Activated T-cell treated with anti-CD3 and anti-CD28 coated beads, Interleukin-2, amount 50 U/mL, for 24 hours (primary cell): ENCODE data around the gene SLITRK6.
"Not testable (repeated sequence)": the region's sequence is repeated elsewhere in the genome, so short reads cannot be mapped to it uniquely, and the experiment has no call there.

Experiments used
- DNase-seq: peaks from one replicate; pipeline ENCODE4 v3.0.0-alpha.2; 2020
- H3K27ac Mint-ChIP-seq: 2 replicates; pipeline ENCODE4 v1.8.0; 2020; ENCODE audit warnings: mild to moderate bottlenecking, mixed read lengths
- H3K27me3 Mint-ChIP-seq: 2 replicates; pipeline ENCODE4 v1.8.0; 2020; ENCODE audit warnings: mixed read lengths
- H3K36me3 Mint-ChIP-seq: 2 replicates; pipeline ENCODE4 v1.8.0; 2020; ENCODE audit warnings: low read depth, mixed read lengths
- H3K4me1 Mint-ChIP-seq: 2 replicates; pipeline ENCODE4 v1.8.0; 2020; ENCODE audit warnings: low read depth, mixed read lengths
- H3K4me3 Mint-ChIP-seq: 2 replicates; pipeline ENCODE4 v1.8.0; 2020; ENCODE audit warnings: mild to moderate bottlenecking, moderate library complexity, mixed read lengths
- H3K9me3 Mint-ChIP-seq: 2 replicates; pipeline ENCODE4 v1.8.0; 2020; ENCODE audit warnings: mixed read lengths

Gene SLITRK6

DNA sequence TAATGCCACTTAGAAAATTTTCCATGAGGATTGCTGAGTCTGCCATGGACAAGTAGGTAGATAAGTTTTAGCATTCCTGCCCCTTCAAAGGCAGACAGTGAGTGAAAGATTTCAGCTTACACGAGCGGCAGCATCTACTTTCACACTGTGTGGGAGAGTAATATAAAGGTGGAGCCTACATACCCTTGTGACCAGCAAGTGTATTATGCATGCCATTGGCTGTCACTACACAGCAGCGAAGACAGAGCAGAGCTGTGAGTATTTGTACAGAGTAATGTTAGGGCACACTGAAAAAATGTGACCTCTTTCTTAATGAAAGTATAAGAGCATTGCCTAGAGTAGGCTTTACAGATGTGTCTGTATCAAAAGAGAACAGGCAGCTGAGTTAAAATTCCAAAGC lies 14.0 kb downstream of the SLITRK6 start:
- H3K9me3 Mint-ChIP-seq = no peaks in the 10 kb centered on the region
- no peaks in the 10 kb centered on the region for H3K36me3 Mint-ChIP-seq
- no peak for DNase-seq
- H3K4me1 Mint-ChIP-seq = no peaks in the 10 kb centered on the region
- H3K27me3 Mint-ChIP-seq = no peaks in the 10 kb centered on the region
- H3K27ac Mint-ChIP-seq = no peak overlapping the region
- H3K4me3 Mint-ChIP-seq = no peak overlapping the region

DNA sequence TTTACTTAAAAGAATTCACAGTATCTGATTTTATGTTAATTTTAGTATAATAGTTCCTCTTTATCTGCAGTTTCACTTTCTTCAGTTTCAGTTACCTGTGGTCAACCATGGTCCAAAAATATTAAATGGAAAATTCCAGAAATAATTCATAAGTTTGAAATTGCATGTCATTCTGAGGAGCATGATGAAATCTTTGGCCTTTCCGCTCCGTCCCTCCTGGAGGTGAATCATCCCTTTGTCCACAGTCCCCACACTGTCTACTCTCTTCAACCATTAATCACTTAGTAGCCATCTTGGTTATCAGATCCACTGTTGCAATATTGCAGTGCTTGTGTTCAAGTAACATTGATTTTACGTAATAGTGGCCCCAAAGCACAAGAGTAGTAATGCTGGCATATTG lies 26.9 kb downstream of the SLITRK6 start:
- H3K9me3 Mint-ChIP-seq = peaks cover 13% of the 10 kb centered on the region
- no peaks in the 10 kb centered on the region for H3K4me1 Mint-ChIP-seq
- no peaks in the 10 kb centered on the region for H3K27me3 Mint-ChIP-seq
- H3K36me3 Mint-ChIP-seq = no peaks in the 10 kb centered on the region
- DNase-seq = no peak
- no peak overlapping the region for H3K4me3 Mint-ChIP-seq
- no peak overlapping the region for H3K27ac Mint-ChIP-seq

DNA sequence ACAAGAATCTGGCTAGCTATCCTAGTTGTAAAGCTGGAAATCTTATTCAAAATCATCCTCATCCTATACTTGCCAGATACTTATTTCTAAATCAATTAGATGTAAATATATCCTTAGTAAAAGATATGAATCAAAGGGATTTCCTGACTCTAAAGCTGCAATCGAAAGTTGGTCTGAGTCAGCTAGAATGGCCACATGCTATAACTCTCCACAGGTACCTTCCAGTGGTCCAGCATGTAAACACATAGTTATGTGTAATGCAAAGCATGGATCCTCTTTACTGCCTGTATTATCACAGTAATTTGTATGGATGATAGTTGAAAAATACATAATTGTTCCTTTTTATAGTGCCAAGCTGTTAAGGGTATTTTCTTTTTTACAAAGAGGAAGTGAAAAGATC lies 27.4 kb downstream of the SLITRK6 start:
- no peak overlapping the region for H3K4me3 Mint-ChIP-seq
- H3K27ac Mint-ChIP-seq = no peak overlapping the region
- DNase-seq = no peak
- H3K9me3 Mint-ChIP-seq = peaks cover 13% of the 10 kb centered on the region
- no peaks in the 10 kb centered on the region for H3K27me3 Mint-ChIP-seq
- no peaks in the 10 kb centered on the region for H3K4me1 Mint-ChIP-seq
- no peaks in the 10 kb centered on the region for H3K36me3 Mint-ChIP-seq

GRCh38 chr13:85768946-85769345 lies 30.3 kb downstream of the SLITRK6 start:
- H3K27ac Mint-ChIP-seq = no peak overlapping the region
- H3K4me3 Mint-ChIP-seq = no peak overlapping the region
- peaks cover 3% of the 10 kb centered on the region for H3K9me3 Mint-ChIP-seq
- no peaks in the 10 kb centered on the region for H3K4me1 Mint-ChIP-seq
- no peaks in the 10 kb centered on the region for H3K27me3 Mint-ChIP-seq
- no peaks in the 10 kb centered on the region for H3K36me3 Mint-ChIP-seq
- DNase-seq = no peak

DNA sequence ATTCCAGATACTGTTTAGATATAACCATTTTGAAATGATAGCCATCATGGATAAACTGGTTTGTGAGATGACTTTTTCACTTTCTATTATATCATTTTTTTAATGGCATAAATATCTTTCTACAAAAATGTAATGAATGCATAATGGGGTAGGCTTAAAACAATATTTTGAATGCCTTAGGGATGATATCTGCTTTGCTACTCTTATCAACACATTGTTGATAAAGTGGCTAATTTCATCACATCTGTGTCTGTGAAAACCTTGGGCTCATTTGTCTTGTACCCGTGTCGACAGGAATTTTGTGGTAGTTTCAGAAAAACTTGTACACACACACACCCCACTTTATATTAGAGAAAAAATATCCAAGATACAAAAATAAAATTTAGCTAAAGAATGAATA lies 44.1 kb downstream of the SLITRK6 start:
- Mint-ChIP-seq H3K27me3 (no peaks in the 10 kb centered on the region), H3K4me1 (no peaks in the 10 kb centered on the region), H3K9me3 (no peaks in the 10 kb centered on the region), H3K27ac (no peak overlapping the region), H3K4me3 (no peak overlapping the region), H3K36me3 (no peaks in the 10 kb centered on the region)
- no peak for DNase-seq

DNA sequence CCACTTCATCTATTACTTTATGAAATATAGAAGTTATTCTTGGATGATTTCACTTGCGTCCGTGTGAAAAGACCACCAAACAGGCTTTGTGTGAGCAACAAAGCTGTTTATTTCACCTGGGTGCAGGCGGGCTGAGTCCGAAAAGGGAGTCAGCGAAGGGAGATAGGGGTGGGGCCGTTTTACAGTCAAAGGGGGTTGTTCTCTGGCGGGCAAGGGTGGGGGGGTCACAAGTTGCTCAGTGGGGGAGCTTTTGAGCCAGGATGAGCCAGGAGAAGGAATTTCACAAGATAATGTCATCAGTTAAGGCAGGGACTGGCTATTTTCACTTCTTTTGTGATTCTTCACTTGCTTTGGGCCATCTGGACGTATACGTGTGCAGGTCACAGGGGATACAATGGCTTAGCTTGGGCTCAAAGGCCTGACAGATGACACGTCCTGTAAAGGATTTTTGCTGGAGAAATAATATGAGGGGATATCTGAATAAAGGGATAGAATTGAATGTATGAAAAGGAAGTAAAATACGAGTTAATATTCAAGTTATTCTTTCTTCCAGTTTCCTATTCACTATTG lies 55.9 kb downstream of the SLITRK6 start:
- not testable (repeated sequence) for DNase-seq, H3K36me3 Mint-ChIP-seq, H3K4me3 Mint-ChIP-seq, H3K27me3 Mint-ChIP-seq, H3K4me1 Mint-ChIP-seq, H3K9me3 Mint-ChIP-seq, H3K27ac Mint-ChIP-seq
